ENCODE measurements around the gene RAB11FIP3.
"Not testable (repeated sequence)": the region's sequence is repeated elsewhere in the genome, so short reads cannot be mapped to it uniquely, and the experiment has no call there.

The RAB11FIP3 gene

GRCh38 chr16:425082-425718 is at the start of gene RAB11FIP3:
Gene RAB11FIP3, plus strand, starts transcription at chr16:425649. Its CDS starts 358 bp downstream, at chr16:426007.
- DNase-seq, result peak; percentile 78

- DNase-seq, result no peak
These were observed 49.3 kb upstream of the RAB11FIP3 start for GRCh38 chr16:375927-376816.

- DNase-seq, result no peak
These were observed 48.5 kb upstream of the RAB11FIP3 start for GRCh38 chr16:376817-377418.

- DNase-seq, result no peak
These were observed 48.0 kb upstream of the RAB11FIP3 start for GRCh38 chr16:377419-377951.

GRCh38 chr16:378113-378820 is 47.2 kb upstream of the RAB11FIP3 start:
- DNase-seq, result not testable (repeated sequence)

- DNase-seq, result no peak
These were observed 46.6 kb upstream of the RAB11FIP3 start for GRCh38 chr16:378821-379182.

- peak; percentile 91 for DNase-seq
These were observed 46.1 kb upstream of the RAB11FIP3 start for GRCh38 chr16:379183-379960.

- no peak for DNase-seq
These were observed 45.3 kb upstream of the RAB11FIP3 start for GRCh38 chr16:379961-380761.

GRCh38 chr16:380762-381011 is 44.8 kb upstream of the RAB11FIP3 start:
- DNase-seq, result no peak

- no peak for DNase-seq
These were observed 44.2 kb upstream of the RAB11FIP3 start for GRCh38 chr16:381012-381788.

GRCh38 chr16:381789-382717 is 43.4 kb upstream of the RAB11FIP3 start, which contains the start of gene PGAP6:
Gene PGAP6, minus strand, starts transcription at chr16:381978. Its CDS starts 157 bp downstream, at chr16:381821.
- no peak for DNase-seq

GRCh38 chr16:383326-384051 is 42.0 kb upstream of the RAB11FIP3 start:
- DNase-seq, result no peak

- no peak for DNase-seq
These were observed 38.8 kb upstream of the RAB11FIP3 start for GRCh38 chr16:386641-387156.

- DNase-seq, result not testable (repeated sequence)
These were observed 37.4 kb upstream of the RAB11FIP3 start for GRCh38 chr16:387761-388666.

GRCh38 chr16:389352-389751 is 36.1 kb upstream of the RAB11FIP3 start:
- no peak for DNase-seq

- peak; percentile 43 for DNase-seq
These were observed 33.5 kb upstream of the RAB11FIP3 start for GRCh38 chr16:391885-392335.

GRCh38 chr16:392450-393030 is 32.9 kb upstream of the RAB11FIP3 start:
- no peak for DNase-seq

Measured in COR-L47 (cell line).